Muscle of leg (tissue), 11 donors: Measurements from ENCODE around the gene SNTB2. TPM values are rescaled to one million over a fixed set of nuclear protein-coding genes. Genes with fewer than 3 reads are reported as not detected.

Experiments
- DNase-seq: peaks from one replicate; pipeline ENCODE4 v3.0.0; 2013
- H3K27ac ChIP-seq: one replicate; pipeline ENCODE4 v1.5.1; 2013; ENCODE audit warnings: mild to moderate bottlenecking, low read length, control low read depth
- H3K27me3 ChIP-seq: one replicate; pipeline ENCODE4 v1.6.1; 2013; ENCODE audit warnings: low read length; ENCODE audit not compliant: control insufficient read depth, insufficient read depth
- H3K36me3 ChIP-seq: one replicate; pipeline ENCODE4 v1.6.1; 2013; ENCODE audit warnings: low read length; ENCODE audit not compliant: control insufficient read depth, insufficient read depth
- H3K4me1 ChIP-seq: one replicate; pipeline ENCODE4 v1.6.1; 2013; ENCODE audit warnings: low read length; ENCODE audit not compliant: control insufficient read depth, insufficient read depth
- H3K4me3 ChIP-seq: one replicate; pipeline ENCODE4 v1.5.1; 2013; ENCODE audit warnings: low read length, control low read depth
- H3K9me3 ChIP-seq: replicated peaks from 2 replicates; pipeline ENCODE4 v1.6.1; 2013; ENCODE audit warnings: low read depth, low read length; ENCODE audit not compliant: control insufficient read depth
- WGBS: methylation state at CpG from one replicate; pipeline ENCODE4 v1.1.5; 2013; ENCODE audit warnings: missing lambda C conversion rate; ENCODE audit not compliant: insufficient coverage; 5-methylcytosine and 5-hydroxymethylcytosine counted together
- polyA plus RNA-seq, 8 donors: library from polyadenylated mRNA; unstranded; fragments of 120-200 nt; gene quantifications; one replicate each; pipeline versions ENCODE4 v1.2.1 to v1.2.3, GENCODE V29; 2013; ENCODE audit warnings: inconsistent platforms in 1 of 8, low replicate concordance in 1 of 8; ENCODE audit not compliant: insufficient read length in 8 of 8, insufficient read depth in 1 of 8
- total RNA-seq: library from RNA; stranded (reverse); fragments of 120-200 nt; gene quantifications from one replicate; pipeline ENCODE4 v1.2.4, GENCODE V29; 2013

SNTB2 gene
- total and polyA plus RNA-seq, 9 donors: 10.4 to 21.2 (median 14.3) TPM

GRCh38 chr16:69176033-69176800 lies 10.7 kb upstream of the SNTB2 start:
- DNase-seq: peak; percentile 82
- Histone ChIP-seq H3K4me3 (no peak overlapping the region), H3K9me3 (no peaks in the 10 kb centered on the region), H3K36me3 (no peaks in the 10 kb centered on the region), H3K27ac (peak overlapping the region; percentile 47), H3K27me3 (no peaks in the 10 kb centered on the region), H3K4me1 (peaks cover 19% of the 10 kb centered on the region)
- WGBS: 100% methylated on average over 2 of the region's 4 CpGs

- no peaks in the 10 kb centered on the region for H3K36me3 ChIP-seq
- peaks cover 22% of the 10 kb centered on the region for H3K4me1 ChIP-seq
- H3K27ac ChIP-seq: peak overlapping the region; percentile 72
- H3K9me3 ChIP-seq: no peaks in the 10 kb centered on the region
- no peaks in the 10 kb centered on the region for H3K27me3 ChIP-seq
- no peak overlapping the region for H3K4me3 ChIP-seq
- DNase-seq: peak; percentile 94
- 24% methylated on average over 5 of the region's 6 CpGs for WGBS
These were observed 7.5 kb upstream of the SNTB2 start for GRCh38 chr16:69179328-69180010.

GRCh38 chr16:69180011-69180338 lies 7.0 kb upstream of the SNTB2 start:
- Histone ChIP-seq H3K4me1 (peaks cover 22% of the 10 kb centered on the region), H3K4me3 (no peak overlapping the region), H3K27me3 (no peaks in the 10 kb centered on the region), H3K27ac (peak overlapping the region; percentile 72), H3K36me3 (no peaks in the 10 kb centered on the region), H3K9me3 (no peaks in the 10 kb centered on the region)
- DNase-seq: no peak

- Histone ChIP-seq H3K27ac (peak overlapping the region; percentile 1), H3K36me3 (no peaks in the 10 kb centered on the region), H3K4me3 (no peak overlapping the region), H3K4me1 (peaks cover 28% of the 10 kb centered on the region), H3K9me3 (no peaks in the 10 kb centered on the region), H3K27me3 (no peaks in the 10 kb centered on the region)
- WGBS: 13% methylated on average over 4 of the region's 10 CpGs
- DNase-seq: peak; percentile 81
These were observed 4.1 kb upstream of the SNTB2 start for GRCh38 chr16:69182730-69183416.

GRCh38 chr16:69187446-69188235 lies 677 bp downstream of the SNTB2 start:
- H3K36me3 ChIP-seq: no peaks in the 10 kb centered on the region
- no peaks in the 10 kb centered on the region for H3K9me3 ChIP-seq
- H3K4me1 ChIP-seq: peaks cover 27% of the 10 kb centered on the region
- H3K27ac ChIP-seq: peak overlapping the region; percentile 86
- 0% methylated on average over 56 of the region's 76 CpGs for WGBS
- H3K4me3 ChIP-seq: peak overlapping the region; percentile 86
- no peaks in the 10 kb centered on the region for H3K27me3 ChIP-seq
- DNase-seq: peak; percentile 67

- peak overlapping the region; percentile 86 for H3K27ac ChIP-seq
- H3K27me3 ChIP-seq: no peaks in the 10 kb centered on the region
- no CpG with 5 or more reads among the region's 5 CpGs for WGBS
- DNase-seq: peak; percentile 62
- H3K4me3 ChIP-seq: peak overlapping the region; percentile 86
- no peaks in the 10 kb centered on the region for H3K9me3 ChIP-seq
- peaks cover 23% of the 10 kb centered on the region for H3K4me1 ChIP-seq
- no peaks in the 10 kb centered on the region for H3K36me3 ChIP-seq
These were observed 1.2 kb downstream of the SNTB2 start for GRCh38 chr16:69188236-69188549.

- DNase-seq: peak; percentile 68
- H3K4me3 ChIP-seq: peak overlapping the region; percentile 86
- 3% methylated on average over 3 of the region's 5 CpGs for WGBS
- H3K27ac ChIP-seq: peak overlapping the region; percentile 86
- H3K36me3 ChIP-seq: no peaks in the 10 kb centered on the region
- peaks cover 18% of the 10 kb centered on the region for H3K4me1 ChIP-seq
- no peaks in the 10 kb centered on the region for H3K9me3 ChIP-seq
- H3K27me3 ChIP-seq: no peaks in the 10 kb centered on the region
These were observed 1.8 kb downstream of the SNTB2 start for GRCh38 chr16:69188716-69189115.

- WGBS: 63% methylated on average over 1 of the region's 2 CpGs
- H3K36me3 ChIP-seq: no peaks in the 10 kb centered on the region
- H3K4me1 ChIP-seq: peaks cover 19% of the 10 kb centered on the region
- no peaks in the 10 kb centered on the region for H3K27me3 ChIP-seq
- H3K9me3 ChIP-seq: no peaks in the 10 kb centered on the region
- H3K4me3 ChIP-seq: no peak overlapping the region
- no peak overlapping the region for H3K27ac ChIP-seq
- no peak for DNase-seq
These were observed 3.2 kb downstream of the SNTB2 start for GRCh38 chr16:69190046-69190588.

GRCh38 chr16:69190598-69190997 lies 3.6 kb downstream of the SNTB2 start:
- Histone ChIP-seq H3K4me1 (peaks cover 19% of the 10 kb centered on the region), H3K4me3 (no peak overlapping the region), H3K36me3 (no peaks in the 10 kb centered on the region), H3K9me3 (no peaks in the 10 kb centered on the region), H3K27ac (no peak overlapping the region), H3K27me3 (no peaks in the 10 kb centered on the region)
- WGBS: 100% methylated on average over 2 of the region's 3 CpGs
- no peak for DNase-seq
